Mesodermal cell (in vitro differentiated cells): ENCODE results near the gene LRRC75A.
"Not testable (repeated sequence)": the region's sequence is repeated elsewhere in the genome, so short reads cannot be mapped to it uniquely, and the experiment has no call there.

Experiments used
- H3K27ac ChIP-seq: 2 replicates; pipeline ENCODE4 v1.7.0; 2013; ENCODE audit warnings: mild to moderate bottlenecking, low read depth, low read length, moderate library complexity; ENCODE audit not compliant: severe bottlenecking
- H3K36me3 ChIP-seq: 2 replicates; pipeline ENCODE4 v1.7.1; 2013; ENCODE audit warnings: mild to moderate bottlenecking, low read length, moderate library complexity; ENCODE audit not compliant: control insufficient read depth, insufficient read depth
- H3K4me1 ChIP-seq: one replicate; pipeline ENCODE4 v1.7.1; 2013; ENCODE audit warnings: mild to moderate bottlenecking, low read length; ENCODE audit not compliant: insufficient read depth, control insufficient read depth, poor library complexity, severe bottlenecking
- H3K4me3 ChIP-seq: 2 replicates; pipeline ENCODE4 v1.7.0; 2013; ENCODE audit warnings: low read length, control low read depth, mild to moderate bottlenecking; ENCODE audit not compliant: insufficient read depth, poor library complexity, severe bottlenecking; ENCODE audit errors: extremely low read depth
- H3K9me3 ChIP-seq: 2 replicates; pipeline ENCODE4 v1.7.1; 2013; ENCODE audit warnings: mild to moderate bottlenecking, low read length, moderate library complexity; ENCODE audit not compliant: control insufficient read depth
- WGBS, 2 experiments: methylation state at CpG; one replicate each; pipeline ENCODE4 v1.1.5; 2013; ENCODE audit warnings: missing lambda C conversion rate in 2 of 2; ENCODE audit not compliant: insufficient coverage in 2 of 2; 5-methylcytosine and 5-hydroxymethylcytosine counted together

The LRRC75A gene

GRCh38 chr17:16419074-16419928 lies 72.7 kb downstream of the LRRC75A start:
- peaks cover 55% of the 10 kb centered on the region for H3K4me1 ChIP-seq
- H3K9me3 ChIP-seq: no peaks in the 10 kb centered on the region
- 79 to 83% methylated on average over 4 to 5 of the region's 8 CpGs for WGBS, 2 experiments
- H3K27ac ChIP-seq: peak overlapping the region; percentile 89
- no peak overlapping the region for H3K4me3 ChIP-seq
- peaks cover 13% of the 10 kb centered on the region for H3K36me3 ChIP-seq

DNA sequence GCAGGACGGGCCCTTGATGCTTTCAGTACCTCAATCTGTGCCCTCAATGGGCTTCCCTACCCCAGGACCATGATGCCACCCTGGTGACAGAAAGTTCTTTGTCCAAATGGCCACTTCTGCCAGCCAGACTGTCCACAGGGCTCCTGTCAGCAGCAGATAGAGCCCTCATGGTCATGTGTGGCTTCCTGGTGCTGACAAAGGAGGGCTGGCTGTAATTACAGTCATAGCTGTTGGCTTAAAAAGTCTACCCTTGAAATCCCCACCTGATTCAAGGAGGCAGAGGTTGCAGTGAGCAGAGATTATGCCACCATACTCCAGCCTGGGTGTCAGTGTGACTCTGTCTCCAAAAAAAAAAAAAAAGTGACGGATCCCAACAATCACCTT lies 73.3 kb downstream of the LRRC75A start:
- 100% methylated on average over 1 of the region's 2 CpGs for WGBS, 2 experiments
- Histone ChIP-seq H3K9me3 (no peaks in the 10 kb centered on the region), H3K4me1 (peaks cover 55% of the 10 kb centered on the region)

DNA sequence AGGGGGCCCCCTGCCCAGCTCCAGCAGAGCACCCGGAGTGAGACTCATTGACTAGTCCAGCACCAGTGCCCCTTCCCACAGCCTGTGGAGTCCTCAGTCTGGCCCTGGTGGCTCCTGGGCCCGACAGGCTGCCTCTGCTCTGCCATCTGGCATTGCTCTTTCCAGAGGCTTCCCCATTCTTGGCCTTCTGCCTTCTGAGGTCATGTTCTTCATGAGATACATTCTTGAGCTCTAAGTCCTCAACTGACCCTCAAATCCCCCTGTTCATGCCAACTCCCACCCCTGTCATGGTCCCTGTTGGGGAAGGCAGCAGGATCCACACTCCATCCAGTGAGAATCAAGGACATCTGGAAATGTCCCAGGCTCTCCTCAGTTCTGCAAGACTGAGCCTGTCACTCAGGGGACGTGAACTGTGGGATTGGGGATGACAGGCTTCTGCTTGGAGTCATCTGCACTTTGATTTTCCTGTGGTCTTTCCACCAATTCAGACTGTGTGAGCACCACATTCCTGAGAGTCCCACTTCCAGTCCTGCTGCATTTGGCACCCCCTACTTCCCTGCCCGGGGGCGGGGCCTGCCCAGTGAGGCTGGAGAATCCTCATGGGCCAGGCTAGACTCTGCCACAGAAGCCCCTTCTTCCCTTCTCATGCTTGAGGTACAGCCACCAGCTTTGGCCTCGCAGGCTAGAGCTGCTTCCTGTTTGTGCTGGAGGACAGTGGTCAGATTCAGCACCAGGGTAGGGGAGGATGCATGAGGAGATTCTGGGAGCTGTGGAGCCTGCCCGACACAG lies 73.9 kb downstream of the LRRC75A start:
- H3K9me3 ChIP-seq: no peaks in the 10 kb centered on the region
- no peak overlapping the region for H3K4me3 ChIP-seq
- H3K27ac ChIP-seq: peak overlapping the region; percentile 89
- H3K36me3 ChIP-seq: peaks cover 6% of the 10 kb centered on the region
- H3K4me1 ChIP-seq: peaks cover 55% of the 10 kb centered on the region
- WGBS, 2 experiments: 86 to 87% methylated on average over 5 to 6 of the region's 7 CpGs

More for the DNA sequence above, 73.3 kb downstream of the LRRC75A start:
- peak overlapping the region; percentile 89 for H3K27ac ChIP-seq
- peaks cover 12% of the 10 kb centered on the region for H3K36me3 ChIP-seq
- H3K4me3 ChIP-seq: no peak overlapping the region

DNA sequence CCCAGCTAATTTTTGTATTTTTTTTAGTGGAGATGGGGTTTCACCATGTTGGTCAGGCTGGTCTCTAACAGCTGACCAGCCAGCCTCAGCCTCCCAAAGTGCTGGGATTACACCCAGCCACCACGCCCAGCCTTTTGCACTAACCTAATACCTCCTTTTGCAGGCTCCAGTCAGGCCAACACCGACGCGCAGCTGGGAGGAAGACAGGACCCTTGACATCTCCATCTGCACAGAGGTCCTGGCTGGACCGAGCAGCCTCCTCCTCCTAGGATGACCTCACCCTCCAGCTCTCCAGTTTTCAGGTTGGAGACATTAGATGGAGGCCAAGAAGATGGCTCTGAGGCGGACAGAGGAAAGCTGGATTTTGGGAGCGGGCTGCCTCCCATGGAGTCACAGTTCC lies 74.6 kb downstream of the LRRC75A start:
- Histone ChIP-seq H3K9me3 (no peaks in the 10 kb centered on the region), H3K27ac (no peak overlapping the region), H3K4me3 (no peak overlapping the region), H3K4me1 (peaks cover 55% of the 10 kb centered on the region), H3K36me3 (peaks cover under 1% of the 10 kb centered on the region)
- WGBS, 2 experiments: 89 to 100% methylated on average over 4 to 6 of the region's 7 CpGs

DNA sequence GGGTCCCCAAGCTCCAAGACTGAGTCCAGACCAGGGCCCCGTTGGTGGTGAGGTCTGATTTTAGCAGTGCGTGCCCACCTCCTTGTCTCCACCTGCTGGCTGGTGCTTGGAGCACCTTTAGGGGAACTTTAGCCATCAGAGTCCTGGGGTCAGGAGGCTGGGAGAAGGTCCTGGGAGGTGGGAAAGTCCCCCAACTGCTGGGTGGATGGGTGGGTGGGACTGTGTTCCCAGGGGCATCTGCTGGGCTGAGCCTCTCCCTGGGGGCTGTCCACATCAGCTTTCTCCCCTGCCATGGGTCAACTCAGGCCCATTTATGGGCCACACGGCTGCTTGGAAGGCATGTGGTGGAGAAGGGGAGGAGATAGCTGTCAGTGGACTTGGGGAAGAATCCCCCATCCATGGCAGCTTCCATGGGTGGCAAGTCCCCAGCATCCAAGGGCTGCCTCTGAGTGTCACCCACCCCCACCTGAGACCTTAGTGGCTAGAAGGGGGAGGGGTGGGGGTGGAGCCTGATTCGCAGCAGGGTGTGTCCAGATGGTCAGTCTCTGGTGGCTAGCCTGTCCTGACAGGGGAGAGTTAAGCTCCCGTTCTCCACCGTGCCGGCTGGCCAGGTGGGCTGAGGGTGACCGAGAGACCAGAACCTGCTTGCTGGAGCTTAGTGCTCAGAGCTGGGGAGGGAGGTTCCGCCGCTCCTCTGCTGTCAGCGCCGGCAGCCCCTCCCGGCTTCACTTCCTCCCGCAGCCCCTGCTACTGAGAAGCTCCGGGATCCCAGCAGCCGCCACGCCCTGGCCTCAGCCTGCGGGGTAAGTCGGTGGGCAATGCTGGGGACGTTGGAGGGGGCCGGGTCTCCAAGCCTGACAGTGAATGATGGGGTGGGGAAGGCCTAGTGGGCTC lies 76.7 kb downstream of the LRRC75A start, which contains the start of gene TRPV2:
Gene TRPV2 (plus strand): TSS at position 541 of the 894 bp plus-strand sequence. CDS start 2,098 bp downstream, outside the sequence.
- 39 to 45% methylated on average over 7 of the region's 21 CpGs for WGBS, 2 experiments
- peak within 1 kb of the TSS; percentile 36 for H3K4me3 ChIP-seq
- no peaks in the 10 kb centered on the region for H3K36me3 ChIP-seq
- H3K9me3 ChIP-seq: no peaks in the 10 kb centered on the region
- H3K4me1 ChIP-seq: peaks cover 42% of the 10 kb centered on the region
- no peak within 1 kb of the TSS for H3K27ac ChIP-seq

GRCh38 chr17:16407911-16408588 lies 83.9 kb downstream of the LRRC75A start:
- WGBS, 2 experiments: 76% methylated on average over 10 to 13 of the region's 14 CpGs
- Histone ChIP-seq H3K36me3 (no peaks in the 10 kb centered on the region), H3K9me3 (no peaks in the 10 kb centered on the region), H3K4me3 (no peak overlapping the region), H3K27ac (peak overlapping the region; percentile 11), H3K4me1 (peaks cover 3% of the 10 kb centered on the region)

GRCh38 chr17:16406742-16407674 lies 85.0 kb downstream of the LRRC75A start:
- no peaks in the 10 kb centered on the region for H3K36me3 ChIP-seq
- H3K4me3 ChIP-seq: peak overlapping the region; percentile 46
- H3K27ac ChIP-seq: peak overlapping the region; percentile 45
- no peaks in the 10 kb centered on the region for H3K9me3 ChIP-seq
- 1 to 8% methylated on average over 26 to 62 of the region's 67 CpGs for WGBS, 2 experiments
- H3K4me1 ChIP-seq: peaks cover 3% of the 10 kb centered on the region

DNA sequence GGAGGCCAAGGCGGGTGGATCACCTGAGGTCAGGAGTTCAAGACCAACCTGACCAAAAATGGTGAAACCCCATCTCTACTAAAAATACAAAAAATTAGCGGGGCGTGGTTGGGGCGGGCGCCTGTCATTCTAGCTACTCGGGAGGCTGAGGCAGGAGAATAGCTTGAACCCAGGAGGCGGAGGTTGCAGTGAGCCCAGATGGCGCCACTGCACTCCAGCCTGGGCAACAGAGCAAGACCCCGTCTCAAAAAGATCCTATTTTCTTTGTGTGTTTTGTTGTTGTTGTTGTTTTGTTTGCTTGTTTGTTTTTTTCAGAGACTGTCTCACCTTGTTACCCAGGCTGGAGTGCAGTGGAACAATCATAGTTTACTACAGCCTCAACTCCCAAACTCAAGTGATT lies 88.1 kb downstream of the LRRC75A start:
- H3K9me3 ChIP-seq, H3K36me3 ChIP-seq, H3K4me3 ChIP-seq, H3K4me1 ChIP-seq: not testable (repeated sequence)
- 95 to 97% methylated on average over 7 to 8 of the region's 9 CpGs for WGBS, 2 experiments
- peak overlapping the region; percentile 76 for H3K27ac ChIP-seq
